ENCODE data around the gene GABARAPL2. TPM values are rescaled to one million over a fixed set of nuclear protein-coding genes. Genes with fewer than 3 reads are reported as not detected.

The GABARAPL2 gene
- total RNA-seq, 1 experiment from 2014 or later: 34.8 TPM

DNA sequence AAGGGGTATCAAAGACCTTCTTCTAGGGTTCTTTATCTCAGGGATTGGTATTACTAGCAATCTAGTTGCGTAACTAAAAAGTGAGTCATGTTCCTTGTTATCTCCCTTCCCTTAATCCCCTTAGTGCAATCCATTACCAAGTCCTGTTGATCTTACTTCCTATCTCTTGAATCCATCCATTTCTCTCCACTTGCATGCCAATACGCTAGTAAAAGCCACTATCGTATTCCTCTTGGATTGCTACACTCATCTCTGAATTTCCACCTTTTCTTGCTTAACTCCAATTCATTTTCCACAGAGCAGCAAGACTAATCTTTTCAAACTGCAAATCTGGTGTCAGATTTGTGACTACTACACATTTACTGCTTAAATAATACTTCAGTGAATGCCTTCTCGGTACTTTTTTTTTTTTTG lies 58.7 kb downstream of the GABARAPL2 start:
- no peak for DNase-seq (ENCODE audit: extremely low read depth, low read depth)

DNA sequence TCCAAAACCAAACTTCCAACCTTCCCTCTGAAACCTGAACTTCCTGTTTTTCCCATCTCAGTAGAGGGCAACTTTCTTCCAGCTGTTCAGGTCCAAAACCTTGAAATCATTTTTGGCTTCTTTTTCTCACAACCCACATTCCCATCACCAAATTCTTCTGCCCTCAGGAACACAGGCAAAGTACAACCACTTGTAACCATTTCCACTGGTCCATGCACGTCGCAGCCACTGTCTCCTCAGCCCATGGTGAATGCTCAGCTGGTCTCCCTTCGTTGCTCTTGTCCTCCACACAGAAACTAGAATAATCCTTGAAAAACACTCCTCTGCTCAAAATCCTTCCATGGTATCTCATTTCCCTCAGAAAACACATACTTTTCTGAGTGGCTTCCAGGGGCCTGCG lies 60.6 kb downstream of the GABARAPL2 start:
- DNase-seq (ENCODE audit: extremely low read depth, low read depth): no peak

Other genes with a start within 250 kb of the GABARAPL2 start
- 22.9 and 23.7 TPM in 2 replicates for gene CFDP1, start 132.9 kb upstream of the GABARAPL2 start, total RNA-seq (2014; rRNA removed; shearing (Covaris generic))
- 27.5 and 29.4 TPM in 2 replicates for gene TMEM170A, start 101.7 kb upstream of the GABARAPL2 start, total RNA-seq (2014; rRNA removed; shearing (Covaris generic))
- gene CHST6, start 70.9 kb upstream of the GABARAPL2 start, total RNA-seq (2014; rRNA removed; shearing (Covaris generic)): 0.81 and 0.89 TPM in 2 replicates
- 0.64 and 0.87 TPM in 2 replicates for gene CHST5, start 30.3 kb upstream of the GABARAPL2 start, total RNA-seq (2014; rRNA removed; shearing (Covaris generic))
- 13.0 and 14.7 TPM in 2 replicates for gene TMEM231, start 10.1 kb upstream of the GABARAPL2 start, total RNA-seq (2014; rRNA removed; shearing (Covaris generic))
- 28.9 and 39.0 TPM in 2 replicates for gene ADAT1, start 56.9 kb downstream of the GABARAPL2 start, total RNA-seq (2014; rRNA removed; shearing (Covaris generic))
- gene KARS1, start 81.3 kb downstream of the GABARAPL2 start, total RNA-seq (2014; rRNA removed; shearing (Covaris generic)): 169 and 172 TPM in 2 replicates
- 24.6 and 27.9 TPM in 2 replicates for gene TERF2IP, start 81.4 kb downstream of the GABARAPL2 start, total RNA-seq (2014; rRNA removed; shearing (Covaris generic))
- gene CPHXL2, start 110.6 kb downstream of the GABARAPL2 start, total RNA-seq (2014; rRNA removed; shearing (Covaris generic)): not detected in 2 replicates
- gene DUXB, start 135.1 kb downstream of the GABARAPL2 start, total RNA-seq (2014; rRNA removed; shearing (Covaris generic)): not detected in 2 replicates
- not detected in 2 replicates for gene CPHXL, start 160.1 kb downstream of the GABARAPL2 start, total RNA-seq (2014; rRNA removed; shearing (Covaris generic))